HG03025 (cell line): ENCODE measurements around the gene MICAL3.
"Not testable (repeated sequence)": the region's sequence is repeated elsewhere in the genome, so short reads cannot be mapped to it uniquely, and the experiment has no call there.

Source experiments
- ATAC-seq: cut with Tn5 transposase; IDR thresholded peaks from one replicate; pipeline ENCODE4 v1.9.1; 2021; ENCODE audit warnings: mild to moderate bottlenecking, moderate library complexity; ENCODE audit not compliant: unreplicated experiment, low FRiP score

Gene MICAL3

DNA sequence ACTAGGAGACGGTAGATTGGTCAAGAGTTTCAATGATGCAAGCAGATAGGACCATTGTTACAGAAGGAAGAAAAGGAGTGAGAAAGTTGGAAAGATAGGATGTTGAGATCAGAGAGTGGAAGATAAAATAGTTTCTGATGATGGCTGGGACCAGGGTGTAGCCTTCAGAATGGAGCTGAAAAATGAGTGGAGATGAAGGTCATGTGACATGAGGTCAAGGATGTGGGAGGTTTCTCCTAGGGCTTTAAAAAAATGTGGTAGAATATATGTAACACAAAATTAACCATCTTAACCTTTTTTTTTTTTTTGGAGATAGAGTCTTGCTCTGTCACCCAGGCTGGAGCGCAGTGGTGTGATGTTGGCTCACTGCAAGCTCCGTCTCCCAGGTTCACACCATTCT is 35.1 kb upstream of the MICAL3 start:
- no peak for ATAC-seq

DNA sequence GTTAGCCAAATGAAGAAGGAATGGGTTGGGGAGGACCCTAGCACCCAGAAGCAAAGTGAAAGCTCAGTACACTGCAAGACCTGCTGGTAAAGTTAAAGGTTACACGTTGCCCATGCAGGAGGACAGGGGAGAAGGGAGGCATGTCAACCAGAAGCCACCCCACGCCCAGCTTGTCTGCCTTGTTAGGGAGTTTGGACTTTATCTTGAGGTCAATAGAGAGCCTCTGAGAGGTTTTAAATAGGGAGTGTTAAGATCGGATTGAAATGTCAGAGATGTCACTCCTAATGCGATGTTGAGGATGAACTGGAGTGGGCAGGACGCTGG is 34.7 kb upstream of the MICAL3 start:
- no peak for ATAC-seq

DNA sequence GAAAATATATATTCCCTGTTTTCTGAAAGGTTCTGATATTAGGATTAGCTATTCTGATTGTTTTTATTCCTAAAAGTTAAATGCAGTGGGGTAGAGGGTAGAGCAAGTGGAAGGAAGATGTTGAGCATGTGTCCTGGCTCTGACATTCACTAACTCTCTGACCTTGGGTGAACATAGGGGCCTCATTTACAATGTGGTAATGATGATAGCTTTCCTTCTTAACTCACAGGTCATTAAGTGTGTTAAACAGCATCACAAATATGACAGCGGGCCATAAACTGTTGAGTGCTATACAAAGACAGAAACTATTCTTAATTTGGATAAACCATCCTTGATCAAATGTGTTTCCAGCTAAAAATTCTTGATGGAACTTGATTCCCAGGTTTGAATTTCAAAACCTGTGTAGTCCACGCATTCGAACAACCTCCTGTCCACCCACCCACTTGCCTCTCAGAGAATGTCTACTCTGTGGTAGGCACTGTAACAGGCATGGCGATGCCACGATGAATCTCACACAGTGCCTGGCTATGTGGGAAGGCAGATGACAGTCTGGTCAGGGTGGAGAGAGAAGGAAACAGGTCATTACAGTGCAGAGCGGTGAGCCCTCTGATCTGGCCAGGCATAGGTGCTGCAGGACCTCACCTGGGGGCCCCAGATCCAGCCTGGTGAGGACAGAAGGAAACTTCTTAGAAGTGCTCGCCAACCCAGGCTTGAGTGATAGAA is 34.2 kb upstream of the MICAL3 start:
- no peak for ATAC-seq

DNA sequence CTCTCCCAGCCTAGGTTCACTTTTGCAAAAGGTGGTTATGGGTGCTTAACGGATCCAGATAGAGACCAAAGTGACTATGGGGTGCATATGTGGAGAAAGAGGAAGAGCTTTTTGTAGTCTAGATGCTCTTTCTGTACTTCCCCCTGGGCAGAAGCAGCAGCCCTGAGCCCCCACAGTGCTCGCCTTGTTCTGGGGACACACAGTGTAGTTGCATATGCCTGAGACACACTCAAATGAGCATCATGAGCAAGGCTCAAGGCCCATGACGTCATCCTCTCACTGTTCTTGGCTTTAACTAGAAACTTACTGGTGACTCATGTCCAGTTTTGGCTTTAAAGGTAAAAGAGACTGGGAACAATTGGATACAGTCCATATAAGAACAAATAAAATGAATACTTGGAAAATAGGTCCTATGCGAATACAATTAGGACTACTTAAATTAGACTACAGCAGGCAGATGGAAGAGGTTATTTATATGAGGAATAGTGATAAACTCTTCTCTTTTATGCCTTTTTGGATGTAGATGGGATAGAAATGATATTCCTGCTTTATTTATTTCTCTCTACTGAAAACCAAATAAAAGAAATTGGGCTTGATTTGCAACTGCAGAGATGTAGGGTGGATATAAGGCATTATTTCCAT is 33.3 kb upstream of the MICAL3 start:
- ATAC-seq = no peak

DNA sequence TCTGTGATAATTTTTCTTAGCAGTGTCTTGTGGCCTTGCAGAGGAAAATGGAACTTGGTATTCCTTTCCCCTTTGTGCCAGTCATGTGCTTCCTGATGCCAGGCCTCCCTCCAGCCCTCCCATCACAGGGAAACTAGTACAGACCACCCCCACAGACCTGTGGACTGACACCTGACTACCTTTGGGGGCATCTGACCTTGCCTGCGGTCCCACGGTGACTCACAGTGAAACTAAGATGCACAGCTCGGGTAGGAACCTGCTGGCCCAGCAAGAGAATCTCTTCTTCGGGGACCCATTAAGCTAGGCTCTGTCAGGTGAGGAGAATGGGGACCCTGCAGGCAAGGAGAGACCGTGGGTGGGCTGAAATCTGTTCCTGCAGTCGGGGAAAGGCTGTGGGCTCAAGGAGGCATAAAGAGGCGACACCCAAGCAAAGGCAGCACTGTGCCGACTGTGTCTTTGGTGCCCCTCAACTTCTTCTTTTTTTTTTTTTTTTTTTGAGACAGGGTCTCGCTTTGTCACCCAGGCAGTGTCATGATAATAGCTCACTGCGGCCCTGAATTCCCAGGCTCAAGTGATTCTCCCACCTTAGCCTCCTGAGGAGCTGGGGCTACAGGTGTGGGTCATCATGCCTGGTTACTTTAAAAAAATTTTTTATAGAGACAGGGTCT is 32.6 kb upstream of the MICAL3 start:
- no peak for ATAC-seq

DNA sequence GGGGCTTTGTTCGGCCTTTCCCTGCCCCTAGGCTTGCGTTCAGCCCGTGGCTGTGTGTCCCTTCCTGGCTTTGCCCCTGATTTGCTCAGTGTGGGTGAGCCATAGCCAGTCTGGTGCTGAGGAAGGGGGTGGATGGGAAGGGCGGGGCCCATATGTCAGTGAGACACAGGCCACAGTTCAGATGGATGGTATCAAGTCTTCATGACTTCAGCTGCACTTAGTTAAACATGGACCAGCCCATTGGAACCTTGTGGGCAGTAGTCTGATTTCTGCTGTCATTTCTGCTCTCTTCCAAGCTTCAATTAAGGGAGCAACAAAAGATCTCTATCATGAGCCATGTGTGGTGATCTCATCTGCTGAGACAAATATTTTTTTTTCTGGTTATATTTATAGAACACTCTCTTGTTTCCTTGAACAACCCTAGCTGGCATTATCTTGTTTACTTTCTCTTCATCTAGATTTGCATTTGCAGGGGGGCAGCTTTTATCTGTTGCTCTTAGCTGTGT is 31.9 kb upstream of the MICAL3 start:
- ATAC-seq = no peak

DNA sequence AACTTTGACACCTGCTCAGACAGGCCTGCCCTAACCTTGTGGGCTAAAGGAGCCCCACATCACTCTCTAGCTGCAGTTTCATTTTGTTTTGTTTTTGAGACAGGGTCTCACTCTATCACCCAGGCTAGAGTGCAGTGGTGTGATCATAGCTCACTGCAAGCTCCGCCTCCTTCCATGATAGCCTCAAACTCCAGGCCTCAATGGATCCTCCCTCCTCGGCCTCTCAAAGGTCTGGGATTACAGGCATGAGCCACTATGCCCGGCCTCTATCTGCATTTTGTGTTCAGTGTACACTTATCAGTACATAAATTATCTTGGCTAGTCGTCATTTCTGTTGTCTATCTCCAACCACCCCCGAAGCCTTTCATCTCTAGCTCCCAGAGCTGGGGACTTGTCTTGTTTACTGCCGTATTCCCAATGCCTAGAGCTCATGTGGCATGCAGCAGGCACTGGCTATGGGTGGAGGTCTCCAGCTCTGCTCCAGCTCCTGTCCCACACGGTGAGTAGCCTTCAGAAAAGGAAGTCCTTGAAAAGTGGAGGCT is 31.3 kb upstream of the MICAL3 start:
- ATAC-seq = no peak

DNA sequence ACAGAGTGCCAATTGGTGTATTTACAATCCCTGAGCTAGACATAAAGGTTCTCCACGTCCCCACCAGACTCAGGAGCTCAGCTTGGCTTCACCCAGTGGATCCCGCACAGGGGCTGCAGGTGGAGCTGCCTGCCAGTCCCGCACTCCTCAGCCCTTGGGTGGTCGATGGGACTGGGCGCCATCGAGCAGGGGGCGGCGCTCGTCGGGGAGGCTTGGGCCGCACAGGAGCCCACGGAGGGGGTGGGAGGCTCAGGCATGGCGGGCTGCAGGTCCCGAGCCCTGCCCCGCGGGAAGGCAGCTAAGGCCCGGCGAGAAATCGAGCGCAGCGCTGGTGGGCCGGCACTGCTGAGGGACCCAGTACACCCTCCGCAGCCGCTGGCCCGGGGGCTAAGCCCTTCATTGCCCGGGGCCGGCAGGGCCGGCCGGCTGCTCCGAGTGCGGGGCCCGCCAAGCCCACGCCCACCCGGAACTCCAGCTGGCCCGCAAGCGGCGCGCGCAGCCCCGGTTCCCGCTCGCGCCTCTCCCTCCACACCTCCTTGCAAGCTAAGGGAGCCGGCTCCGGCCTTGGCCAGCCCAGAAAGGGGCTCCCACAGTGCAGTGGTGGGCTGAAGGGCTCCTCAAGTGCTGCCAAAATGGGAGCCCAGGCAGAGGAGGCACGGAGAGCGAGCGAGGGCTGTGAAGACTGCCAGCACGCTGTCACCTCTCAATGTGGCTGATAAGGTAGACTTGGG is 29.0 kb upstream of the MICAL3 start:
- ATAC-seq = not testable (repeated sequence)

DNA sequence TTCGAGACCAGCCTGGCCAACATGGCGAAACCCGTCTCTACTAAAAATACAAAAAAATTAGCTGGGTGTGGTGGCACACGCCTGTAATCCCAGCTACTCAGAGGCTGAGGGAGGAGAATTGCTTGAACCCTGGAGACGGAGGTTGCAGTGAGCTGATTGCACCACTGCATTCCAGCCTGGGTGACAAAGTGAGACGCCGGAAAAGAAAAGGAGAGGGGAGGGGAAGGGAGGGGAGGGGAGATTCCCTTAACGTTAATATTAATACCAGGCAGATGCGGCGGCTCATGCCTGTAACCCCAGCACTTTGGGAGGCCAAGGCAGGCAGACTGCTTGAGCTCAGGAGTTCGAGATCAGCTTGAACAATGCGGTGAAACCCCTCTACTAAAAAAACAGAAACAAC is 26.8 kb upstream of the MICAL3 start:
- not testable (repeated sequence) for ATAC-seq

DNA sequence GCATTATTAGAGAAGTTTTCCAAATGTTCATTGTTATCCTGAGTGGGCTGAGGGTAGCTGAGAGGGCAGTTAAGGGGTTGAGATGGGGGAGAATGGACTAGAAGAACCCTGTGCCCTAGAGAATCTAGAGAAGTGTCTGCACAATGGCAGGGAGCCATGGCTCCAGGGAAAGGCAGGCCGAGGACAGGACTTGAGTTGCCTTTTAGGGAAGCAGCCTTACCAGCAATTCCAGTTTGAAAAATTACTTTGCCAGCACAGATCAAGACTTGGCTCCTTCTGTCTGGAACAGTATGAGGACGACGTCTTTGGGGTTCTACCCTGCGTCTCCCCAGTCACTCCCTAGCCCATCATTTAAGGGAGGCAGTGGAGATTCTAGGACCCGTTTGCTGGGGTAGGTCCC is 25.7 kb upstream of the MICAL3 start:
- ATAC-seq = no peak

DNA sequence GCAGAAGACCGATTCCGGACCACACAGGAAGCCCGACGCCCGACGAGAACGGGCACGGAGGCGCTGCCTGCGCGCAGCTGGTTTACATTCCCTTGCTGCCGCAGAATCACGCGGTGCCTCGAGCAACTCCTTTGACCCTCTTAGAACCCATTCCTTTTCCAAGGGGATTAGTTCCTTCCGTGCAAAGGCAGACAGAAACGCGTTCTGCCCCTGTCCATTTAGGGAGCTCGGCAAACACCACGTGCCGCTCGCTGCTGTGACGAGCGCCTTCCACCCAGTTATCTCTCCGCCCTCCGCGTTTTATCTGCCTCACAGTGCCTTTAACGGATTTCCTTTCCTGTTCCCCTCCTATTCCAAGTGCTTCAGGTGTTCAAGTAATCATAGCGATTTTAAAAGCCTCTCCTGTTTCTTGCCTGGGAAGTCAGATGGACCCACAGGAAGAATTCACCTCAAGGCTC is 24.1 kb upstream of the MICAL3 start:
- no peak for ATAC-seq

DNA sequence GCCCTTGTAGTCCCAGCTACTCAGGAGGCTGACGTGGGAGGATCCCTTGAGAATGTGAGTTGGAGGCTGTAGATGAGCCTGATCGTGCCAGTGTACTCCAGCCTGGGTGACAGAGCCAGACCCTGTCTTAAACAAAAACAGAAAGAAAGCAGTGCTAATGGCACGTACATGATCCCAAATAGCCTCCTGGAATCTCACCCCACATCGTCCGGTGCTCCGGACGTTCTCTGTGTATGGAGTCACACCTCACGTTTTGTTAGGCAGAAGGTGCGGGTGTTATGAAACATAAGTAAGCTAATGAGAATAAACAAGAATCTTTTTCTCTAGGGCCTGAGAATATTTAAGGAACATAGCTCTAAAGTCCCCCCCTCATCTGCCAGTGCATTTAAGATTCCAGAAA is 23.7 kb upstream of the MICAL3 start:
- no peak for ATAC-seq

DNA sequence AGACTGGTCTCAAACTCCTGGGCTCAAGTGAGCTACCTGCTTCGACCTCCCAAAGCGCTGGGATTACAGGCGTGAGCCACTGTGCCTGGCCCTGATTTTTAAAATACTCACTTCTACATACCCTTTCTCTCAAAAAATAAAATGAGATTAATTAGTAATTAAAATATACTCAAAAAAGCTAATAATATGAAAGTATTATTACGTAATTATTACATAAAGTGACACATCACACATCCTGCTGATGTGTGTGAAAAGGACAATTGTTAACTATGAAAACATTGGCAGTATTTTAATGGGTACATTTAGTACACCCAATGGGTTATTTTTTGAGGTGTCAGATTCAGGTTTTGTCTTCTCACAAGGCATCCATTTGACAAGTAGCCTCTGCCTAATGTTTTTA is 21.4 kb upstream of the MICAL3 start:
- ATAC-seq = no peak

DNA sequence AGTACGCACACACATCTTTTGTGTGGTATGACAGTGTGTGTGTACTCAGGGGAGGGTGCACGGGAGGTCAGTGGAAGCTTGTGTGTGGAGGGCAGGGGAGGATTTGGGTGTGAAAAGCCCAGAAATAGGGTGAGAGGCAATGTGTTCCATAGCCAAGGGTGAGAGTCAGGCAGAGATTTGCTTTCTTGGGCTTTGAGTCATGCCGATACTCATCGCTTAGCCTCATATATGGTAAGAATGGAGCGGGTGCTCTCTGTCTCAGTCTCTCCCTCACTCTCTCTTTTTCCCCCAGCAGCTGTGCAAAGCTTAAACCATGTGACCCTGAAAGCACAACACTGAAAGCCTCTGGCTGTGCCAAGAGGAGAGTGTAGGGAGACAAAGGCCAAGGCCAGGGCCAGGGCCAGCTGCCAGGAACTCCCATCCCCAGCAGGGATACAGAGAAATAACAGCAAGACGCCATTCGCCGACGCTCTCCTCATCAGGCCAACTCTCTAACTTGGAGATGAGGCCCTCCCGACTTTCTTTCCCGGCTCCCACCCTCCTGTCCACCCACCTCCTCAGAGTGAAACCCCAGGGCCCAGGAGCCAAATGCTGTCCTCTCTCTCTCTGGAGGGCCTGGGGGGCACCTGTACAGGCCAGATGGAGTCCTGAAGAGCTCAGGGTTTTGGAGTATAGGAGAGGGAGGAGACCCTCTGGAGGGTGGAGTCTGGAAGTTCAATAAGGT is 20.3 kb upstream of the MICAL3 start:
- ATAC-seq = no peak

DNA sequence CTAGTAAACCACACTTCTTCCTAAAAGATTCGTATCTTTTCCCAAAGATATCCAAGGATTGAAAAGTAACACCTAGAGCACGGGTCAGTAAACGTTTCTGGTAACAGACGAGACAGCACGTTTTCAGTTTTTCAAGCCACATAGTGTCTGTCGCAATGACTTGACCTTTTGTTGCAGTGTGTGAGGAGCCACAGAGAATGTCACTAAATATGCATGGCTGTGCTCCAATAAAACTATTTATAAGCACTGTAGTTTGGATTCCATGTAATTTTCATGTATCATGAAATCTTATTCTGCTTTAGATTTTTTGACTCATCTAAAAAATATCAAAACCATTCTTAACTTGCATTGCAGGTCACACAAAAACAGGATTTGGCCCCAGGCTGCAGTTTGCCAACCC is 18.3 kb upstream of the MICAL3 start:
- no peak for ATAC-seq

DNA sequence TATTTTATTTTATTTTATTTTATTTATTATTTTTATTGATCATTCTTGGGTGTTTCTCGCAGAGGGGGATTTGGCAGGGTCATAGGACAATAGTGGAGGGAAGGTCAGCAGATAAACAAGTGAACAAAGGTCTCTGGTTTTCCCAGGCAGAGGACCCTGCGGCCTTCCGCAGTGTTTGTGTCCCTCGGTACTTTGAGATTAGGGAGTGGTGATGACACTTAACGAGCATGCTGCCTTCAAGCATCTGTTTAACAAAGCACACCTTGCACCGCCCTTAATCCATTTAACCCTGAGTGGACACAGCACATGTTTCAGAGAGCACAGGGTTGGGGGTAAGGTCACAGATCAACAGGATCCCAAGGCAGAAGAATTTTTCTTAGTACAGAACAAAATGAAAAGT is 16.5 kb upstream of the MICAL3 start:
- not testable (repeated sequence) for ATAC-seq

DNA sequence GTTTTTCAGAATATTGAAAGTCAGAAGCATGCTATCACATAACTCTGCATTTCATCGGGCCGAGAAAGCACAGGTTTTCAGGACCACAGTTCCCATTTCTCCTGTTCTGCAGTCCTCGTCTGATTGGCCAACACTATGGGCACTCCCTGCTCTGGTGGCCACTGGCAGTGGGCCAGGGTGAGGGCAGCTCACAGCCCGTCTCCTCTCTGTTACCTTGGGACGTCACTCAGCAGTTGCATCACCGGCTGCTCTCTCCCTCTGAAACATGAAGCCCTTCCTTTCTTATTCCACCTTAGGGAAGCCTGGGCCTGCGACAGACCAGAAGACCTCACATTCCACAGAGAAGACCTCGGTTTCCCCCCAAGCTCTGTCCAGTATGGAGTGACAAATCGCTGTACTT is 11.4 kb upstream of the MICAL3 start:
- ATAC-seq = no peak

DNA sequence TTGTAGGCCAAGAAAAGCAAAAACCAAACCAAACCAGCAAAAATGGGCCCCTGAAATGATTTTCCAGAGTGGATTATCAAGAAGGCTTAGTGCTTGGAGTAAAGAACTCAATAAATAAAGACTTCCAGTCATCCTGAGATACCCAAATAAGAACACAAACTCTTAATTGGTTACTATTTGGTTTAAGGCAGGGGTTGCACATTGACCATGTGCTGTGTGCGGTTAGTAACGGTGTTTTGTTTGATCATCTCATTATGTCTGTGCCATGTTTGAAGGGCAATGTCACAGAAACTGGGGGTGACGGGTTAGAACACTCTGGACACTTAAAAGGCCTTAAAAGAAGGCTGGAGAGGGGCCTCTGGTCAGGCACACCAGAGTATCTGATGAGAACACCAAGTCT is 9.7 kb upstream of the MICAL3 start:
- ATAC-seq = no peak

DNA sequence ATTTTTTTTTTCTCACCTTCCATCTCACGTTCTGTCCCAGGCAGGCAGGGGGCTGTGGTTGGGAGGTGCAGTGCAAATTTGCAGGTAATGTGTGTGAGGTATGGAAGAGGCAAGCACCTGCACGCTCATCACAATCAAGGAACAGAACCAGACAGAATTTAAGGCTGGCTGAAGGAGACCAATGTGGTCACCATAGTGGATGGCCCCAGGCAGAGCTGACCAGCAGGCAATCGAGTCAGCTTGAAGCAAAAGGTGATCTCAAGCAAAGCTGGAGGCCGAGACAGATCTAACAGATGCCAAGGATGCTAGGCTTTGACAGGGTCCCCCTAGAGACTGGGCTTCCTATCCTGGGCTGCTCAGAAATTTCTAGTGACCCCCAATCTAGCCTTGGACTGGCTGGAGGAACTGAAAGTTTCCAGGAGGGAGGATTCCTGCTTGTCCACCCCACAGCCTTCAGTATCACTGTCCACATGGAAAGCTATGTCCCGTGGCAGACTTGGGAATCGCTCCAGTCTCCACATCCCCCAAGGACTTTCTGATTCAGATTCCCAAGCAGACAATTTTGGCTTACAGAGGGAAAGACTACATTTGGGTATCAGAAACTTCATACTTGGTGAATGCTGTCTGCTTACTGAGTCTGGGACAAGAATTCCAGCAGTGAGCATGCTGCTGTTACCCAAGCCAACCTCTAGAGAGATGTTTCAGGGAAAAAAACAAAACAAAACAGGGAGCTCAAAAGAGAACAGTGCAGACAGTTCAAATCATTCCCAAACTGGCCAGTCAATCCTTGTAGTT is 9.0 kb upstream of the MICAL3 start:
- ATAC-seq = no peak
